HuH-7 (cell line): ENCODE results near the gene METTL21A.
A peak's percentile ranks its signal among the peaks of the same experiment; 100 is the strongest.

Source experiments
- DNase-seq: peaks from one replicate; pipeline ENCODE4 v3.0.0; 2011; ENCODE audit warnings: low spot score

The METTL21A gene

DNA sequence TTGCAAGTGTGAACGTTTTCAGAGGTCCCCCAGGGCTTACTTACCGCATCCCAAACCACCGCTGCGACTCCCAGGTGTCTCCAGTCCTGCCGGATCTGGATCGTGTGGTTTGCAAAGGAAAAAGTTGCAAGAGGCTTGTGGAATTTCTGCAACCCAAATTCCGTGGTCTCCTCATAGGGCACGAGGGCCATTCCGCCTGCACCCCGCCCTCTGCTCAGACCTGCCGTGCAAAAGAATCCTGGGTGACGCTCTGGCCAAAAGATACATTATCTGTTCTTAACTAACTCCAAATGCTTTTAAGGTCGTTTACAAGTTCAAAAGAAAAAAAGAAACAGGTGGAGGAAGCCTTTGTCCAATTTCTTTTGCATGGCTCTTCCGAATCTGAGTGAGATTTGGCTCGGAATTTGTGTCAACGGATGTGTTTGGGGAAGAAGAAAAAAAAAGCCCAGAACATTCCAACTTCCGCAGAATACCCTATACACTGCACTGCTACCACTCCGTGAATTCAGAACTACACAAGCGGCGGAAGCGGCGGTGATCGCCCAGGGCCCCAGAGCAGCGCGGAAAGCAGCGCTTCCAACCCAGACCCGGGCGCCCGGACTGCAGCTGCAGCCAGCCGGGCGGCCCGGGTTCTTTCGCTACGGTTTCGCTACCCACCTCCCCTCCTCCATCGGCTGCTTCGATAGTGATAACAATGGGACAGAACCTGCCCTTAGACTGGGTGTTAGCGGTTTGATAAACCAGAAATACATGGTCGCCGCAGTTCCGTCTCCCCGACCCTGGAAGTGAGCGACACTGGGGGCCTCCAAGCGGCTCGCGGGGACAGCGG lies 795 bp downstream of the METTL21A start:
- peak; percentile 42 for DNase-seq

- no peak for DNase-seq
Observed at GRCh38 chr2:207621501-207622039, 3.6 kb downstream of the METTL21A start.

DNA sequence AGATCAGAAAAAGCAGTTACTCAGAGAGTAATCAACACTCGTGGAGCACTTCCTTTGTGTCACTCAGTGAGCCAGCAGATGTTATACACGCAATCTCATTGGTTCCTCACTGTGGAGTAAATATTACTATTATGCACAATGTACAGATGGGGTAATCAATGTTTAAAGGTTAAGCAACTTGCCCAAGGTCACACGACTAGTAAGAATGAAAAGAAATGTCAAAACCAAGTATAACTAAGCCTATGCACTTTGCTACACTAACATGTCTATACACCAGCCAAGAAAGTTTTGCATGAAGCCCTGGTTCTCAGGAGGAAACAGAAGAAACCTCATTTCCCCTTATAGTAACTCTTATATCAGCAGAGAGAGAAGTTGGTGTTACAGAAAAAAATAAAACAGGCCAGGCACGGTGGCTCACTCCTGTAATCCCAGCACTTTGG lies 5.4 kb downstream of the METTL21A start:
- DNase-seq, result peak; percentile 14

- no peak for DNase-seq
Observed at GRCh38 chr2:207617011-207617671, 8.1 kb downstream of the METTL21A start.

DNA sequence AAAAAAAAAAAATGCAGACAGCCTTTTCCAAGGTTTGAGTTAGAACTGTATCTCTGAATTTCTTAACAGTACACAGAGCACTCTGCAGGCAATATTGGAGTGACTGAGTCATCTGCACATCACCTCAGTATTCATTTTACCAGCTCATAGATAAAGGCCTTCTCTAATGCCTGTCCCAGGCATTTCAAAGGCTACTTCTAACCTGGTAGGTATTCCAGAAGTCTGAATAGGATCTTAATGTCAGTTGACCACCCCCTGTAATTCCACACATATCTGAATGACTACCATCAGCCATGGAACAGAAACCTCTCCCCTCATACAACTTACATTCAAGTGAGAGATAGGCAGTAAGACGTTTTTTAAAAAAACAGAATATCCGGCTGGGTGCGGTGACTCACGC lies 9.0 kb downstream of the METTL21A start:
- no peak for DNase-seq

- no peak for DNase-seq
Observed at GRCh38 chr2:207614824-207615223, 10.4 kb downstream of the METTL21A start.

DNA sequence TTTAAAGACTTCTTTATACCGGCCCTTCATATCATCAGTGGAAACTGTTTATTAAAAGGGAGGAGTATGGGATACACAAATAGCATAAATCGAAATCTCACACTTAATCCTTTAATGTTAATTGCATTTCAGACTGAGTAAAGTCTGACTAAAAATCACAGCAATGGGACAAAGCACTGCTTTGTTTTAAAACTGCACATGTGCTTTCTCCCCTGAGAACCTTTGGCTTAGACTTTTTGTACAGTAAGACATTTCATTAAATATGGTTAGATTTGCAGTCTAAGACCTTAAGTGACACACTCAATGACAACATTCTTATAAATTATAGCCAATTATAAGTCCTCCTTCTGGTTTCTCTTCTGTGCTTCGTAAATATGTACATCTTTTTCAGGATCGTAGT lies 12.5 kb downstream of the METTL21A start:
- no peak for DNase-seq

DNA sequence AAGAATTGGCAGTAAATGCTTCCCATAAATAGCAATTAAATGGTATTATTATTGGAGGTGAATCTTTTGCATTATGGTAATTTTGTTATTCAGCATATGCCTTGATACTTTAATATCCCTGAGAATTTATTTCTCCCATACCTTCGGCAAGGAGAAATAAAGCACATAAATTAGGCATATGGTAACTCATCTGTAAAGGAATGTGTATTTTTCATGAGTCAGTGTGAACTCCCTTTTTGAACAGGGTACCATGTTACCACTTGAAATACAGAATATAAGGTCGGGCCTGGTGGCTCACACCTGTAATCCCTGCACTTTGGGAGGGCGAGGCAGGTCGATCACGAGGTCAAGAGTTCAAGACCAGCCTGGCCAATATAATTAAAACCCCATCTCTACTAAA lies 18.4 kb downstream of the METTL21A start:
- DNase-seq, result no peak

- no peak for DNase-seq
Observed at GRCh38 chr2:207606399-207606798, 18.8 kb downstream of the METTL21A start.

DNA sequence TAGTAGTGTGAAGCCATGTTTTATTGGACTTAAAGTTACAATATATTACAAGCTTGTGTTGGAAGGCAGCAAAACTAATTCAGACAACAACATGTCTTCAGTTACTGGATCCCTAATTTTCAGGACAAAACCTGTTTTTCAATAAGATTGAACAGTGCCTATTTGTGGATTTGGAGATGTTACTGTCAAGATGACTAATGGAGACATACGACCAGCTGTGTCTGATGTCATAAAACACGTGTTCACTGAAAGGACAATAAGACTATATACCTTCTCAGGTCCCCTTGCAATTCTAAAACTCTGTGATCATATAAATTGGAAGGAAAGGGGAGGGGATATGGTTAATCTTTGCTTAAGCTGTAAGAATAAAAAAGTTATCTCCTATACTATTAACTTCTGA lies 21.7 kb downstream of the METTL21A start:
- no peak for DNase-seq

GRCh38 chr2:207601774-207602173 lies 23.4 kb downstream of the METTL21A start:
- DNase-seq, result no peak

DNA sequence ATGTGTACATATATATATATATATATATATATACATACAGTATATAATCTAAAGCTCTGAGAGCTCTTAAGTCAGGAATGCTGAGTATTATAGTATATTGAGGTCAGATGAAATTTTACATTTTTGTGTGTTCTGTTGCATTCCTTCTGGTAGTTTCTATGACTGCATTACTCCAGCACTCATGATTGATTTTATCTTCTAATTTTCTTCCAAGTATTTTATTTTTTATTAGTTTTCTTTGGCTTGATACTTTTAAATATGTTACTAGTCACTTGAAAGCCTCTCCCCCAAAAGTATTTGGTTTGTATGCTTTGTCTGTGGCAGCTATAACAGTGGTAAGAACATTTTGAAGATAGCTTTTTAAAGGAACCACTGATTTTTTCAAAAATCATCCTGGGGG lies 25.0 kb downstream of the METTL21A start:
- DNase-seq, result no peak

- no peak for DNase-seq
Observed at GRCh38 chr2:207599636-207600035, 25.6 kb downstream of the METTL21A start.

GRCh38 chr2:207594731-207595130 lies 30.5 kb downstream of the METTL21A start:
- no peak for DNase-seq

- no peak for DNase-seq
Observed at GRCh38 chr2:207594264-207594663, 30.9 kb downstream of the METTL21A start.

GRCh38 chr2:207593277-207593676 lies 31.9 kb downstream of the METTL21A start:
- no peak for DNase-seq

- no peak for DNase-seq
Observed at GRCh38 chr2:207589143-207589542, 36.1 kb downstream of the METTL21A start.

- DNase-seq, result no peak
Observed at GRCh38 chr2:207587305-207587704, 37.9 kb downstream of the METTL21A start.

DNA sequence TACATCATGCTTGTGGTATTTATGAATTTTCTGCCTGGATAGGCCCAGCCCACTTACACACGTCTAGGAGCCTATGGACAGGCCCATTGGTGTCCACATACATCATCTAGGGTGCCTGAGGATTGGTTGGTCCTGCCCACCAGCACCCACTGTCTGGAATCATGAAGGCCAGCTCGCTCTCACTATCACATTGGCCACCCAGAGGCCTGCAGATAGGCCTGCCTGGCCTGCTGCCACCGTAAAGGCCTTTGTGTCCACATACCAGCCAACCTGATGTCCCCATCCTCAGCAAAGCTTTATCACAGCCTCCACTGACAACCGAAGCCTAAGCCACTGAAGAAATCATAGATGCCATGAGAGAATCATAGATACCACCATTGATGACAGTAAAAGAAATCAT lies 40.2 kb downstream of the METTL21A start:
- DNase-seq, result no peak

DNA sequence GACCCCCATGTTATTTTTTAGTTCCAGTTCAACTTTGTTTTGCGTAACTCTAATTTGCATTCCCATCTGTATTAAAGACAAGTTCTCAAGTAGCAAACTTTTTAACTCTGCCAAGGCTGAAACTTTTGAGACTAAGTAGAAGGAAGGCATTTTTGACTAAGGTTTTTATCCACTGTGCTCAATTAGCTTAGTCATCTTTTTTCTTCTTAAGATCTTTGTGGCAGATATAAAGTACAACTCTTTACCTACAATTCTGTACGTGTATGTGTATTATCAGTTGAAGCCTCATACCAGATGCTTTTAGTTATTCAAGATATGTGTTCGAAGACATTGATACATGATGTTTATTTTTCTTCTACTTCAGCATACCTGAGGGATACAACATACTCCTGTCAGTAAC lies 53.8 kb downstream of the METTL21A start:
- DNase-seq, result no peak

DNA sequence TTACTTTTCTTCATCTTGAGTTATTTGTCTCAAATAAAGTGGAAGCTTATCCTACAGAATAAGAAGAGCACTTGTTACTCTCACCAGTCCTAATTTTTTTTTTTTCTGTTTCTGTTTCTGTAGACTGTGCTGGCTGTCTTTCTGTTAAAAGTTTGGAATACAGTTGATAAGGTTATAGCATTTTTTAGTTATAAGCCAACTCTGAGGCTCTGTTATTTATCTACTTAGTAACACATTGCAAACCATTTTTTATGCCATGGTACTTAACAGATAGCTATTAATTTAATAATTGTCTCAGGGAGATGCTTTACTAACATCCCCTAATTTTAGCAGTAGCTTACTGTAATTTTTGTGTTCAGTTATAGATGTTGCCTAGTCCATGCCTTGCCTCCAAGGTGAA lies 57.5 kb downstream of the METTL21A start:
- DNase-seq, result no peak

DNA sequence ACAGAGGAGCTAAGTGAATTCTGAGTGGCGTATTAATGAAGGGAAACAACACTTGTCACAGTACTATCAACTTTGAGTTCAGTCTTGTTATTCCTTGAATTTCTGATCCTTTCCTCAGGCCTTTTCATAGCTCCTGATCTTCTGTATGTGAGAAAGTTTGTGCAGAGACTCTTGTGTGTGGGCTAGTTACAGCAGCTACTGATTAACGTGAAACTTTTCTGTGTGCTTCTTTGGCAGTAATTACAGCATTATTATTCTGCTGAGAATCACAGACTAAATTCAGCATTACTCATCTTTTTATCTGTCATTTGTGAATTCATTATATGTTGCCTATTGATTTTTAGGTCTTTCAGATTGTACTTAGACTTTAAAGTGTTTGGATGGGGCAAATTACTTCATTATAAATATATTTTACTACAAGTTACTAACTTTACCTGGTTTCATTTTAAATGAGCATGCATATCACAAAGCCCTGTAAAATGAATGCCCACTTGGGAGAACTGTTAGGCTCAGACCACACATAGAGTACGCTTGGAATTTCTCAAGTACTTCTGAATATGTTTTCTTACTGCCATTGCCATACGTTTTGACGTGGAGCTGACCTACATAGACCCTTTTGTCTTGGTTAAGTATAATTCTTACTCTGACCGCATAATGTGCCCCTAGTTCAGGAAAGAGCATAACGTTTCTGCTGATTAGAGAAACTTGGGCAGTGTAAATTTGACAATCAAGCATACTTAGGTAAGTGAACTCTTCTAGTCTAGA lies 59.3 kb downstream of the METTL21A start:
- DNase-seq, result no peak
